Renal cortical epithelial cell (primary cell): Measurements from ENCODE around the gene KRTAP22-2. TPM values are rescaled to one million over a fixed set of nuclear protein-coding genes. Genes with fewer than 3 reads are reported as not detected.

ENCODE experiments used
- DNase-seq: peaks from one replicate; pipeline ENCODE4 v3.0.0-alpha.2; 2011; ENCODE audit warnings: low read depth
- total RNA-seq: library from RNA; depleted of rRNA; stranded (reverse); fragments of >200 nt; gene quantifications from 2 replicates; pipeline ENCODE4 v1.2.3, GENCODE V29; 2014

Gene KRTAP22-2
- not detected in 2 replicates for total RNA-seq

DNA sequence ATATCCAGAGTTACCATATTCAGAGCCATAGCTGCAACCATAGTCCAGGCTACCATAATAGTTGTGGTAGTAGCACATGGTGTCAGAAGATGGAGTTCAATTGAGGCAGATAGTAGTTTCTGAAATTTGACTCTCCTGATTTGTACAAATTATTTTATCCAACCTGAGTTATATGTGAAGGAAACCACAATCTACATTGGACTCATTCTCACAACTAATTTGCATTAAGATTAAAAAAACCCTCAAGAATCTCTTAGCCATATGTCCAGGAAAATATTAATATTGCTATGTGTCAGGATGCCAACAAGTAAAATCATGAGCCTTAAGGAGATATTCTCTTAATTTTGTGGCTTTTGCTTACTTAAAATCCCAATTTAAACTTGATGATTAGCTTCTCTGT lies at the start of gene KRTAP22-2:
TSS of gene KRTAP22-2 (minus strand) at position 101 of the 400 bp plus-strand sequence.
- no peak for DNase-seq

DNA sequence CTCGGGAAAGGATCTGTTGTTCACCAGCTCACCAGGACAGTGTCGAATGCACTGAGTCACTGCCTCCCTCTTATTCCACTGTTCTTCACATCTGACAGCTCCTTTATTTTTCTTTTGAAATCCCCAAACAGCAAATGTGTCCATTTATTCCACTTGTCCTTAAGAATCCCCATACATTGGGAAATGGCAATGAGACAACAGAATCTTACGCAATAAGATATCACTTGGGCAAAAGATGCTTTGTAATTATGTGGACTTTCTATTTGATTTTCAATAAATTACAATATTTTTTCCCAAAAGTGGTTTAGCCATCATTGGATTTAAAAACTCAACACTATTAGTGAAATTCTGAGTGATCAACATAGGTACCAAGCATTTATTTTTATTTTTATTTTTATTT lies 48.5 kb upstream of the KRTAP22-2 start:
- no peak for DNase-seq

DNA sequence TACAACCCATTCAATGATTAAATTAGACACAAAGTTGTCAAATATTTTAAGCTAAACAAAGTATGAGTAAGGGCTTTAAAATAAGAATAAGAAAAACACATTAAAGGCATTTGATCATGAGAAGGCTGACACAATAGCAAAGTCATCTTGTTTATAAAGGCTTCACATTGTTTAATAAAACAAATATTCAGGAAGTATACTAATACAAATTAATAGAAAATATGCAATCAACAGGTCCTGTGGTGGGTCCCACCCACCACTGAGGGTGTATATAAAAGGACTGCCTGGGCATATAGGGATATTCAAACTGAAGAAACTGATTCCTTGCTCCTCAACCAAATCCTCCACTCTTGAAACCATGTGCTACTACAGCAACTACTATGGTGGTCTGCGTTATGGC lies 44.7 kb upstream of the KRTAP22-2 start, which contains the start of gene KRTAP20-2:
TSS of gene KRTAP20-2 (plus strand) at position 301 of the 400 bp plus-strand sequence. CDS start at position 359, 58 bp downstream.
- no peak for DNase-seq

DNA sequence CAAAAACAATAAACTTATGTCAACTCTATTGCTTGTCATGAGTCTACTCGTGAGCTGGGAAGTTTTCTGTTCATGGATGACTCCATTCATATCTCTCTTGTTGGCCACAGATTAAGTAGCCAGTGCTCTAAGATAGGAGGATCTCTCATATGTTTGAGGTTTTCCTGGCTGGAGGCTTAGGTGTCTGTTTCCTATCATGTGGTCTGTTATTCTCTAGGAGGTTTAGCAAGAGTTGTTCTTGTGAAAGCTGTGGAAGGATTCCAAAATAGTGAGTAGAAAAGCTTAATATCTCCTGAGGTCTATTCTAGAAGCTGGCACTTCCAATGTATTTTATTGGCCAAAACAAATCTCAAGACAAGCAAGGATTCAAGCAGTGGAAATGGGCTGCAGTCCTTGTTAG lies 39.0 kb upstream of the KRTAP22-2 start:
- DNase-seq = no peak

DNA sequence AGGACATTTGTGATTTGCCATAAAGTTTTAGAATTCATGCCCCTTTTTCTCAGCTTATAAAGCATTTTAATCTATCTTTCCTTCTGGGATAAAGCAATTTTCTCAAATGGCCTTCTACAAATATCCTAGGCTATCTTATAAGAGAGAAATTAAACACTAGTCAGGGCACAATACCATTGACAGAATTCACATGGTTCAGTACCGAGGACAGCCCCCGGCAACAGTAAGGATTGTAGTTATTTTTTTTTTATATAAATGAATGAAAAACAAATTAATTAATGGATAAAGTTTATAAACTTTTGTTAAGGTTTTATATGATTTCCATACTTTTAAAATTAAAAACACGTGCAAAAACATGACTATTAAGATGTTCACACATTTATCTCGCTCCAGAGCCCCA lies 37.9 kb upstream of the KRTAP22-2 start:
- DNase-seq = no peak

DNA sequence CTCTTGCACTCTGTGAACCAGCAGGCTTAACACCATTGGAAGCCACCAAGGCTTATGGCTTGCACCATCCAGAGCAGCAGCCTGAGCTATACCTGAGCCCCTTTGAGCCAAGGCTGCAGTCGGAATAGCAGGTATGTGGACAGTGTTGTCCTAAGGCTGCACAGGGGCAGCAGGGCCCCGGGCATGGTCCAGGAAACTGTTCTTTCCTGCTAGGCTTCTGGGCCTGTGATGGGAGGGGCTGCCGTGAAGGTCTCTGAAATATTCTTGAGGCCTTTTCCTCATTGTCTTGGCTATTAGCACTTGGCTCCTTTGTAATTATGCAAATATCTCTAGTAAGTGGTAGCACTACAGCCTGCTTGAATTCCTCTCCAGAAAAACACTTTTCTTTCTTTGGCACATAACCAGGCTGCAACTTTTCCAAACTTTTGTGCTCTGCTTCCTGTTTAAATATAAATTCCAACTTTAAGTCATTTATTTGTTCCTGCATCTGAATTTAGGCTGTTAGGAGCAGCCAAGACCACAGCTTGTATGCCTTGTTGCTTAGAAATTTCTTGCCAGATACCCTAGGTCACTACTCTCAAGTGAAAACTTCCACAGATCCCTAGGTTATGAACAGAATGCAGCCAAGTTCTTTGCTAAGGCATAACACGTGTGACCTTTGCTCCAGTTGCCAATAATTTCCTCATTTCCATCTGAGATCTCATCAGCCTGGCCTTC lies 35.4 kb upstream of the KRTAP22-2 start:
- no peak for DNase-seq

DNA sequence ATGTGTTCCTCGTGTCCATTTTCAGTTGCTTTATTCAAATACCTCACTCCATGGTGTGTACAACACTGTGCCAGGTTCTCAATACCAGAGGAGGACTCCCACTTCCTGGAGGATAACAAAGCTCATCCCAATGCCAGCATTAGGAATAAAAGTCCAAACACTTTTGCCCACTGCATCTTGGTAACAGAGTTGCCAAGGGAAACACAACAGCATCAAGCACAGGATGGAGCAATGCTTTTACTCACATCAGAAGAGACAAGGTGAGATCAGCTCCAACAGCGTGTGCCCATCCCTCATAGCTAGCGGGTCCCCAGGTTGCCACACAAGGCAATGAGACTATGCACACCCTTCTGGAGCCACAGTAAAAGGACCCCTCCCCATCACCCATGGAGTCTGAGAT lies 33.2 kb upstream of the KRTAP22-2 start:
- DNase-seq = no peak

DNA sequence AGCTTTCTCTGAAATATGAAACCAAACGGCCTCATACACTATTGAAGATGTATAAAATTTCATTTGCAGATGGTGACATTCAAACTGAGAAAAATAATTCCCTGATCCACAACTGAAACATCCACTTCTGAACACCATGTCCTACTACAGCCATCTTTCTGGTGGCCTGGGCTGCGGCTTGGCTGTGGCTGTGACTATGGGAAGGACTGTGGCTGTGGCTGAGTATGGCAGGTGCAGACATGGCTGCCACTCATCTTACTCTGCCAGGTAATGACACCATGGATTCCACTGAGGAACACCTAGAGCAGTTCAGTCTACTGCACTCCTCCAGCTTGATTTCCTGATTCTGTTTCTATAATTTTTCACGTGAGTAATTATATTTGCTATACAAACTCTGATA lies 30.3 kb upstream of the KRTAP22-2 start, which contains the start of gene KRTAP20-4:
TSS of gene KRTAP20-4 (plus strand) at position 106 of the 400 bp plus-strand sequence.
- no peak for DNase-seq

DNA sequence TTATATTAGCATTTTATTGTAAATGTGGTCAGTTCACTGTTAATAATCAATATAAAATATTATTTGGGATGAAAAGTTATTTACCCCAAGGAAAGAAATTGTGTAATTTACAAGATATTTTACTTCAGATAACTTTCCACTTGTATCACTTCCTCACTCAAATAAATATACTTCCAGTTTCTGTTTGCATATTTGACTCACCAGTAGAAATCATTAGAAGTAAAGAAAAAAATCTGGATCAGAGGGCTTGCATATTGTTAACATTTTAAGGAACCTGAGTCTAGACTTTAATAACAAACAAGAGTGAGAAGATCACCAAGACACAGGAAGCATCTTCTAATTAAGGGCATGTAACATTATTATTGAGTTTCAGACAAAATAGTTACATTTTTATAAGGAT lies 29.9 kb upstream of the KRTAP22-2 start:
- no peak for DNase-seq

DNA sequence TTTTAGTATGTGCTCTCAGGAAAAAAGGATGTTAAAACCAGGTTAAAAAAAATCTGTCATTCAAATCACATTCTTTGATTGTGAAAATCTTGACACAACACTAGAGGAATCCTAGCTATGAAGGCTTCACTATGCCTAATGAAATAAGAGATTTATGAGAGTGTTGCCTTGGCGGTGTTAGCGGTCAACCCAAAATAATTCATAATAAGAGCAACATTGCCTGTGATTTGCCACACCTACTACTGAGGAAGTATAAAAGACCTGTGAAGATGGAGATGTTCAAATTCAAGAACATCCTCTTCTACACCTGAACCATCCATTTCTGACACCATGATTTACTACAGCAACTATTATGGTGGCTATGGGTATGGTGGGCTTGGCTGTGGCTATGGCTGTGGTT lies 25.9 kb upstream of the KRTAP22-2 start, which contains the start of gene KRTAP20-1:
TSS of gene KRTAP20-1 (plus strand) at position 301 of the 400 bp plus-strand sequence. CDS start at position 331, 30 bp downstream.
- DNase-seq = no peak

DNA sequence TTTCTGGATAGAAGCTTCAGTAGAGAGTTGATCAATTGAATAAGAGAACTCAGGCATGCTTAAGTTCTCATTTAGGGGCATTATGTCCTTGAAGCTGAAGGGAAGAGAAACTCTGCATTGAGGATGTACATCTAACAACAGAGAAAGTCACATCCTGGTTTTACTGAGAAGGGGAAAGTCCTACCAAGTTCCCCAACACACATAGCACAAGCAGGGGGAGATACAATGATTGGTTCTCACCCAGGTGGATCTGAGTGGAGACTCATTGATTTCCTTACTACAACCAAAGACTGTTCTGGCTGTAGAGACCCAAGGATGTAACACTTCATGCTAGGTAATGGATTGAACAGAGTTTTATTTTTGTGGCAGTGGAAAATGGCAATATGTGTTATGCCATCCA lies 25.0 kb upstream of the KRTAP22-2 start:
- DNase-seq = no peak

DNA sequence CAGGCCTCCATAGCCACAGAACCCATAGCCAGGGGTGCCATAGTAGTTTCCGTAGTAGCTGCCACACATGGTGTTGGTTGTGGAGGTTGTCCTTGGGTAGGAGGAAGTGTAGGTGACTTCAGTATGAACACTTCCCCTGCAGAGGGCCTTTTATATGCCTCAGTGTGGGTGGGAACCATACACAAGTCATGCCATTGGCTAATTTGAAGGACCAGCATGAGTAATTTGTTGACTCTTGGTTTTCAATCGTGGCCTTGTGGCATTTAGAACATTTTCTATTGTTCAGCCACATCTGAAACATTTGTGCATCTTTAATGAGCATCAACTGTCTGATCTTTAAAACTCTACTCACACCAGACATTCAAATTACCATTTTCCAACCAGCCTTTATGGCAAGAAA lies 23.6 kb upstream of the KRTAP22-2 start, which contains the start of gene KRTAP6-1:
TSS of gene KRTAP6-1 (minus strand) at position 95 of the 400 bp plus-strand sequence. CDS start at position 69, 26 bp downstream.
- no peak for DNase-seq

DNA sequence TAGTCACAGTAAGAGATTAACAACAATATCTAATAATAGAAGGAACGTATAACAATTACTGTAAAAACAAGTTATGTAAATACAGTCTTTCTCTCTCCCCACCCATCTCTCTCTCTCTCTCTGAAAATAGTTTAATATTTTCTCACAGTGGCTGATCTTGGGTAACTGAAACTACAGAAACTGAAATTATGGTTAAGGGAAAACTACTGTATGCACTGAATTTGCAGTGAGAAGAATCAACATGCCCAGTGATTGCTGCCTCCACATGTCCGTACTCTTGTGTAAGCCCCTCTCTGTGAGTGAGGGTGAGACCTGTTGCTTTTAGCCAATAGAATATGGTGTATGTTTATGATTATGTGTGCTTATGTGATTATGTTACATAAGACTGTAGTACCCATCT lies 21.9 kb upstream of the KRTAP22-2 start:
- DNase-seq = no peak

DNA sequence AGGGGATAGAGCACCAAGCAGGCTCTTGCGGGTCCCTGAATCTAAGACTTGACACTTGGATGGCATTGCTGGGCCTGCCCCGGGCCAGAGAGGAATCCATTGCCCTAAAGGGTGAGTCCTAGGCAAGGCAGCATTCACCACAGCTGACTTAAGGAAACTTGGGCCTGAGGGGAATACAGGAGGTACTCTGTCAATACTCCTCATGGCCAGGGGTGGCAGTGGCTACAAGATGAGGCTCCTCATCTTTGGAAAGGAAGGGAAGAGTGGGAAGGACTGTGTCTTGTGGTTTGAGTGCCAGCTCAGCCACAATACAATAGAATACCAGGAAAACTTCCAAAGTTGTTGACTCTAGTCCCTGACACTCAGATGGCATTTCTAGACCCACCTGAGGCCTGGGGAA lies 15.8 kb upstream of the KRTAP22-2 start:
- DNase-seq = no peak

DNA sequence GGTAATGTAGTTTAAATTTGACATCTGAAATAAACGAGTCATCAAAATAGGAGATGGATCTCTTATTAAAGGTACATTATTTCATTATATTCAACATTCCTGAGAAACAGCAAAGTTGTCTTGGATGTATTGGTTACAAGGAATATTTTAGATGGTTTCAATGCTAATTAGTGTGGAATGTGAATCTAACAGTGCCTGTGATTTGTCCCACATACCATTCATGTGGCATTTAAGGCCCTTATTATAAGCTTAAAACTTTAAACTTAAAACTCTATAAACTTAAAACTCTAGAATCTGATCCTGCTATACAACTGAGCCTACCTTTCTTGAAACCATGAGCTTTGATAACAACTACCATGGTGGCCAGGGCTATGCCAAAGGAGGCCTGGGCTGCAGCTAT lies 10.6 kb upstream of the KRTAP22-2 start, which contains the start of gene KRTAP22-1:
TSS of gene KRTAP22-1 (plus strand) at position 301 of the 400 bp plus-strand sequence.
- no peak for DNase-seq

DNA sequence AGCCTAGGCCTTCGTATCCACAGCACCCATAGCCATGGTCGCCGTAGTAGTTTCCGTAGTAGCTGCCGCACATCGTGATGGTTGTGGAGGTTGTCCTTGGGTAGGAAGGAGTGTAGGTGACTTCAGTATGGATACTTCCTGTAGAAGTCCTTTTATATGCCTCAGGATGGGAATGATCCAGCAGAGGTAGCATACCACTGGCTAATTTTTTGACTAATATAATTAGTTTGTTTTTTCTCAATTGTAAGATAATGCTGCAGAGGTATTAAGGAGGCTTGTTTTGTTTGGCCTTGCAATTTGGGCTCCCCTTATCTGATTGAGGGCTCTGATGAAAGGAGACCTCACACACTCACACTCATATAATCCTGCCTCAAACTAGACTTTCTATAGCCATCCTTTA lies 8.6 kb upstream of the KRTAP22-2 start, which contains the start of gene KRTAP6-2:
TSS of gene KRTAP6-2 (minus strand) at position 101 of the 400 bp plus-strand sequence. CDS start at position 73, 28 bp downstream.
- no peak for DNase-seq

DNA sequence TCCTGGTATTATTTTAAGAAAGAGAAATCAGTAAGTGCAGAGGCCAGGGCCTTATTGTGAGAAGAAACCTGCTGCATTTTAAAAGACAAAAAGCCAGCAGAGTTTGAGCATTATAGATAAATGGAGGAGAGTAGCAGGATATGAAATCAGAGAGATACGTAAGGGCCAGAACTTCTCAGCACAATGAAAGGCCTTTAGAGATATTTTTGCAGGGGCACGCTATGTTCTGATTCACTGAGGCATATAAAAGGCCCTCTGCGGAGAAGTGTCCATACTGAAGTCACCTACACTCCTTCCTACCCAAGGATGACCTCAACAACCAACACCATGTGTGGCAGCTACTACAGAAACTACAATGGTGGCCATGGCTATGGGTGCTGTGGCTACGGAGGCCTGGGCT lies 1.9 kb upstream of the KRTAP22-2 start, which contains the start of gene KRTAP6-3:
TSS of gene KRTAP6-3 (plus strand) at position 301 of the 400 bp plus-strand sequence. CDS start at position 307, 6 bp downstream.
- no peak for DNase-seq

DNA sequence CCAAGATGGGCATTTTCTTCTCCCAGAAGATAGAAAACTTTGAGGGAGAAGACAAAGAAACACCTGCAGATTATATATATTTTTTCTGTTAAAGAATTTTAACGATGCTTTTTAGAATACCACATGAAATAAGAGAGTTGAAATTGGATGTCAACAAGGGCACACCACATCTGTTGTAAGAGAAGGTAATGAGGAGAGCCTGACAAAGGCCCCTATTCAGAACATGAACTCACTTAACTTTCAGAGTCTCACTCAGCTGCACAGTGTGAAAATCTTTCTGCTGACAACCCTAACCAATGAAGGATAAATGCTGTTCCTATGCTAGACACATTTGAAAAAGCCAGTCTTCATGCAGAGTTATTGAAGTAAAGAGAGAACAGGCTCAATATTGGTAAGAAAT lies 7.3 kb downstream of the KRTAP22-2 start:
- no peak for DNase-seq

DNA sequence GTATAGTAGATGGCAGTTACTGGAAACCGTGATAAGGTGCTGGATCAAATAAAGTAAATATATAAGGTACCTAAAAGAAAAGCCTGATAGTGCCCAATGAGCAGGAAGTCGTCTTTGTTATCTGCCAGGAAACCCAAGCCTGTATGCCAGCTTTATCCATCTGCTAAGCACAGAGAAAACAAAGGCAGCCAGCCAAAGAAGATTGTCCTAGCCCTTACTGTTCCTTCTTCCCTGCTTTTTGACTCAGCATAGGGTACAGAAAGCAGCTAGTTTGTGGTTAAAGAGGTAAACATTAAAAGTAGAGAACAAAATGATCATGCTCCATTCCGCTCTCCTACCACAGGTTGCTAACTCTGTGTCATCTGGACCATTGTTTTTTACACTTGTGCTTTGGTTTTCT lies 10.1 kb downstream of the KRTAP22-2 start:
- DNase-seq = no peak

DNA sequence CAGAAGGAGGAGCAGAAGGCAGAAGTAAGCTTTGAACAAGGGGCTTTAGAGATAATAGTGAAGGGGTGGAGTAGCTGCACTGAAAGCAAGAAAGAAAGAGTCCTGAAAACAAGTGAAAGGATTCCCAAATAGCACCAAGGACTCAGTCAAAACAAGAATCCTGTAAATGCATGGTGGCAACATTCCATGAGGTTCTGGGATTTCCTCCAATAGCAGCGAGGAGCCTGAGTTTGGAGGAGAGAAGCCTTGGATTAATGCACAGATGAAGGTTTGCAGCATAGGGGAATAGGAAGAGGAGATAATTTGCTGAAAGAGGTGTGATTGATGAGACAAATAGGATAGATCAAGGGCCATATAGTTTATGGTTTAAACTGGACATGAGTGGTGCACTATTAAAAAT lies 10.9 kb downstream of the KRTAP22-2 start:
- no peak for DNase-seq

DNA sequence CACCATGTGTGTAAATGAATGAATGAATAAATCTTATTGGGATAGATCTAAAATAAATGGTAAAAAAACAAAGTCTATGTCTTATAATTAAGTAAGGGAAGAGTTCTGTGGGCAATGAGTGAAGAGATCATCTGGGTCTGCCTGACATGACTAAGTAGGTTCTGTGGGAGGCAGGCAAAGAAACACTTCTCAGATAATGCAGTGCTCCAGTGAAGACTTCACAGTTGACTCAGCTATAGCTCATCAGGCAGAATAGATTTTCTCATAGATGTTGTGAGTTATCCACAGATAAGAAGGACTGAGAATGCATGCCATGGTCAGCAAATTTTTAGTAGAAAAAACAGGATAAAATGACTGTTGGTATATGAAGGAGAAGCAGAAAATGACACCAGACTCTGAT lies 12.4 kb downstream of the KRTAP22-2 start:
- no peak for DNase-seq

DNA sequence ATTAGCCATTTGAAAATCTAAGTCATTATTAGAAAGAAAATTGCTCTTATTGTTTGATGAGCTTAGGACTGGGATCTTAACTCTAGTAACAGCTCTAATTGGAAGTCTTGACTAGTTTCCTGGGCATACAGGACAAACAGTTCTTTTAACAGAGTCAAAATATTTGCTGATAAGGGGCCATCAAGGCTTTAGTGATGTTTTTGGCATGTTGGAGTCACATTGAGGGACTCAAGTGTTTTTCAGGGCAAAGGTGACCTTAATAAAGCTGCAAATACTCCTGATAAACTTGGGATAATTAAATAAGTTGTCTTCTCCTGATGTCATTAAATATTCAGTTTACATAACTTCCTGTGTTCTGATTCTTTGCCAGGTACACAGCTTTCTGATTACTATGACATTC lies 22.6 kb downstream of the KRTAP22-2 start:
- no peak for DNase-seq

DNA sequence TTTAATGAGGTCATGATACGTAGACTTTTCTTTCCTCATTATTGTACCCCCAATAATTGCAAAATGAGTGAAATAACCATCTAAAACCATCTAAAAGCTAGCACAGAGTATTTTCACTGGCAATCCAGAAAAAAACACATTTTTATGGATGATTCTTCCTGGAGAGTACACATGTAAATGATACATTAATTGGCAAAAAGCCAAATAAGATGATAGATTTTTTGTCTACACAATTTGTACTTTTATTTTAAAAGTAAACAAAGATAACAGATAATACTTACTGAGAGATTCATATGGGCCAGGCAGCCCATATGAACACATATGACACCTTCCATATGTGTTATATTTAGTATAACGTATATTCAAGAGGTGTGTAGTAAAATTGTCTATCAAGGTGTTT lies 26.6 kb downstream of the KRTAP22-2 start:
- no peak for DNase-seq
